Peyer's patch (tissue), 4 donors: ENCODE results near the gene GNB2. TPM values are rescaled to one million over a fixed set of nuclear protein-coding genes. Genes with fewer than 3 reads are reported as not detected.
A peak's percentile ranks its signal among the peaks of the same experiment; 100 is the strongest.

Experiments used
- DNase-seq, 3 donors: peaks; one replicate each; pipeline ENCODE4 v3.0.0-alpha.2; 2017 to 2019
- H3K27ac ChIP-seq, 4 donors: fragments of 200-600 bp; sonication (generic); one replicate each; pipeline ENCODE4 v1.5.1; 2016 to 2019
- H3K27me3 ChIP-seq, 2 donors: fragments of 200-600 bp; sonication (generic); one replicate each; pipeline ENCODE4 v1.5.1; 2019
- H3K36me3 ChIP-seq, 3 donors: fragments of 200-600 bp; sonication (generic); one replicate each; pipeline ENCODE4 v1.5.1; 2016 to 2019
- H3K4me1 ChIP-seq, 4 donors: fragments of 200-600 bp; sonication (generic); one replicate each; pipeline ENCODE4 v1.5.1; 2016 to 2019
- H3K4me3 ChIP-seq, 4 donors: fragments of 200-600 bp; sonication (generic); 1 replicate in 3 of 4; 2 replicates in 1 of 4; pipeline ENCODE4 v1.5.1; 2016 to 2019; ENCODE audit warnings: mild to moderate bottlenecking in 1 of 4
- H3K9me3 ChIP-seq, 4 donors: fragments of 200-600 bp; sonication (generic); one replicate each; pipeline ENCODE4 v1.5.1; 2016 to 2019; ENCODE audit warnings: mild to moderate bottlenecking in 1 of 4
- CTCF ChIP-seq, 6 experiments: fragments of 450-650 bp in 4 of 6; fragments of 200-600 bp in 2 of 6; sonication (generic) in 1 of 6; IDR thresholded peaks; one replicate each; pipeline ENCODE4 v1.5.1; 2017 to 2019; ENCODE audit warnings: antibody characterized with exemption in 6 of 6, mild to moderate bottlenecking in 3 of 6, moderate library complexity in 1 of 6
- POLR2A ChIP-seq, 2 donors: fragments of 450-650 bp; IDR thresholded peaks; one replicate each; pipeline ENCODE4 v1.5.1; 2017; ENCODE audit warnings: antibody characterized with exemption in 2 of 2, mild to moderate bottlenecking in 2 of 2, moderate library complexity in 2 of 2
- total RNA-seq, 4 donors: library from RNA; depleted of rRNA; stranded (reverse); fragments of >200 nt; gene quantifications; one replicate each; pipeline ENCODE4 v1.1.0, GENCODE V29; 2016

Gene GNB2
- total RNA-seq, 4 donors from 2014 or later, result 123 to 236 (median 172) TPM

GRCh38 chr7:100629117-100629716 lies 44.3 kb upstream of the GNB2 start:
- DNase-seq, result no peak
- Histone ChIP-seq H3K27me3 (no peaks in the 10 kb centered on the region), H3K9me3 (no peaks in the 10 kb centered on the region), H3K36me3 (no peaks in the 10 kb centered on the region), H3K4me3 (no peak overlapping the region), H3K27ac (no peak overlapping the region), H3K4me1 (peaks cover 0 to 21% (median 9%) of the 10 kb centered on the region in 4 donors)
- TF ChIP-seq CTCF (IDR thresholded peaks at IDR 0.05) (peak in 1 of 6 experiments; percentile 6), POLR2A (IDR thresholded peaks at IDR 0.05) (no peak)

- Histone ChIP-seq H3K4me1 (peaks cover 0 to 21% (median 9%) of the 10 kb centered on the region in 4 donors), H3K36me3 (no peaks in the 10 kb centered on the region), H3K9me3 (no peaks in the 10 kb centered on the region), H3K4me3 (no peak overlapping the region), H3K27me3 (no peaks in the 10 kb centered on the region), H3K27ac (no peak overlapping the region)
- TF ChIP-seq CTCF (IDR thresholded peaks at IDR 0.05), result no peak
- TF ChIP-seq POLR2A (IDR thresholded peaks at IDR 0.05), result no peak
- no peak for DNase-seq
Observed at GRCh38 chr7:100630066-100630465, 43.5 kb upstream of the GNB2 start.

GRCh38 chr7:100632951-100633717 lies 40.4 kb upstream of the GNB2 start:
- Histone ChIP-seq H3K27me3 (no peaks in the 10 kb centered on the region), H3K36me3 (no peaks in the 10 kb centered on the region), H3K27ac (peak overlapping the region in 3 of 4 donors; percentile 13 to 72 (median 55)), H3K4me1 (peaks cover 0 to 9% (median 3%) of the 10 kb centered on the region in 4 donors), H3K9me3 (no peaks in the 10 kb centered on the region), H3K4me3 (peak overlapping the region; percentile 49 to 75 (median 68))
- peak; percentile 73 to 83 (median 75) for DNase-seq
- TF ChIP-seq POLR2A (IDR thresholded peaks at IDR 0.05), result no peak
- peak in 5 of 6 experiments; percentile 9 to 58 (median 38) for TF ChIP-seq CTCF (IDR thresholded peaks at IDR 0.05)

GRCh38 chr7:100639995-100640516 lies 33.5 kb upstream of the GNB2 start:
- DNase-seq, result no peak
- H3K36me3 ChIP-seq, result no peaks in the 10 kb centered on the region
- TF ChIP-seq POLR2A (IDR thresholded peaks at IDR 0.05) (no peak), CTCF (IDR thresholded peaks at IDR 0.05) (no peak)
- H3K4me3 ChIP-seq, result no peak overlapping the region
- no peaks in the 10 kb centered on the region for H3K27me3 ChIP-seq
- H3K9me3 ChIP-seq, result no peaks in the 10 kb centered on the region
- H3K27ac ChIP-seq, result no peak overlapping the region
- H3K4me1 ChIP-seq, result no peaks in the 10 kb centered on the region

- TF ChIP-seq CTCF (IDR thresholded peaks at IDR 0.05), result no peak
- TF ChIP-seq POLR2A (IDR thresholded peaks at IDR 0.05), result no peak
Observed at GRCh38 chr7:100640517-100641440, 32.8 kb upstream of the GNB2 start.

More at GRCh38 chr7:100640517-100641440, 32.8 kb upstream of the GNB2 start:
- Histone ChIP-seq H3K27ac (no peak overlapping the region), H3K36me3 (no peaks in the 10 kb centered on the region), H3K9me3 (no peaks in the 10 kb centered on the region), H3K4me3 (peak overlapping the region in 1 of 4 donors; percentile 13), H3K27me3 (no peaks in the 10 kb centered on the region), H3K4me1 (no peaks in the 10 kb centered on the region)
- DNase-seq, result no peak
